ENCODE measurements around the gene PODXL2. TPM values are rescaled to one million over a fixed set of nuclear protein-coding genes. Genes with fewer than 3 reads are reported as not detected.

Gene PODXL2
- total RNA-seq, 1 experiment from 2014 or later: 5.7 TPM

- ChIA-PET CTCF (no interaction called here), RAD21 (ENCODE audit: low non-redundant PET in 1 of 2, low total read pairs in 2 of 2, uncharacterized antibody in 2 of 2, unreplicated experiment in 2 of 2) (no interaction called here), POLR2A (no interaction called here)
- no peak for ATAC-seq
- BruUV-seq (replicated peaks): no TSS peak
- TF ChIP-seq SIN3A (IDR thresholded peaks at IDR 0.05; ENCODE audit: low read depth) (no peak), EZH2phosphoT487 (IDR thresholded peaks at IDR 0.05; ENCODE audit: borderline replicate concordance) (no peak), CBX3 (IDR thresholded peaks at IDR 0.05; ENCODE audit: low read depth) (no peak), EGR1 (IDR thresholded peaks at IDR 0.05; ENCODE audit: low read depth) (no peak), ZFX (IDR thresholded peaks at IDR 0.05) (no peak), ELF1 (IDR thresholded peaks at IDR 0.05; ENCODE audit: borderline replicate concordance, low read depth) (no peak), REST (IDR thresholded peaks at IDR 0.05; ENCODE audit: low read depth) (no peak), JUND (IDR thresholded peaks at IDR 0.05) (no peak), RAD21 (IDR thresholded peaks at IDR 0.05; ENCODE audit: low read depth) (no peak)
- Histone ChIP-seq H2AFZ (ENCODE audit: low read depth, low read length, poor library complexity, severe bottlenecking) (no peak overlapping the region), H3K9me3 (ENCODE audit: control insufficient read depth in 1 of 2, insufficient read depth in 1 of 2, low read depth in 1 of 2, low read length in 2 of 2) (no peaks in the 10 kb centered on the region), H3K79me2 (ENCODE audit: insufficient read depth, low read length) (no peaks in the 10 kb centered on the region), H4K20me1 (ENCODE audit: insufficient read depth) (no peaks in the 10 kb centered on the region), H3K27me3 (ENCODE audit: insufficient read depth, low read length) (no peaks in the 10 kb centered on the region), H3K9me2 (ENCODE audit: insufficient read depth) (no peaks in the 10 kb centered on the region), H3K4me2 (ENCODE audit: low read length) (no peak overlapping the region), H3K4me3 (replicated peaks in 1 of 2; ENCODE audit: low read depth in 1 of 2, low read length in 2 of 2) (no peak overlapping the region), H3K27ac (ENCODE audit: low read depth, low read length) (no peak overlapping the region), H3K9ac (ENCODE audit: low read length) (no peak overlapping the region), H3K4me1 (ENCODE audit: control insufficient read depth in 1 of 2, insufficient read depth in 2 of 2, low read length in 2 of 2) (no peaks in the 10 kb centered on the region), H3K36me3 (ENCODE audit: control insufficient read depth in 1 of 2, insufficient read depth in 2 of 2, low read length in 2 of 2) (peaks cover 23 to 51% of the 10 kb centered on the region in 2 experiments; a peak in 3 of 4 replicates)
- intact Hi-C loops (cut with micrococcal nuclease): no loop called here
- no peak for DNase-seq (ENCODE audit: low read depth, low spot score)
Observed at GRCh38 chr3:127620637-127621375, 8.2 kb upstream of the PODXL2 start.
